Kidney (tissue), 14 donors: ENCODE data around the gene CCDC80. TPM values are rescaled to one million over a fixed set of nuclear protein-coding genes. Genes with fewer than 3 reads are reported as not detected.

Source experiments
- DNase-seq, 5 donors: peaks; one replicate each; pipeline ENCODE4 v3.0.0-alpha.2; 2013 to 2020
- FAIRE-seq: peaks from 2 replicates; lab custom pipeline; 2012; peaks lifted over from hg19 to GRCh38; lab: Jason Lieb, UNC
- H3K27ac ChIP-seq, 2 donors: one replicate each; pipeline ENCODE4 v1.7.0; 2013; ENCODE audit warnings: low read depth in 2 of 2, low read length in 2 of 2, inconsistent platforms in 1 of 2
- H3K27me3 ChIP-seq: one replicate; pipeline ENCODE4 v1.7.1; 2013; ENCODE audit warnings: low read length, inconsistent platforms; ENCODE audit not compliant: control insufficient read depth, insufficient read depth
- H3K36me3 ChIP-seq, 3 donors: one replicate each; pipeline versions ENCODE4 v1.7.0 to v1.7.1; 2013; ENCODE audit warnings: low read length in 3 of 3, control low read depth in 1 of 3, inconsistent platforms in 1 of 3; ENCODE audit not compliant: insufficient read depth in 3 of 3, control insufficient read depth in 2 of 3
- H3K4me1 ChIP-seq, 3 donors: one replicate each; pipeline versions ENCODE4 v1.7.0 to v1.7.1; 2013; ENCODE audit warnings: low read length in 3 of 3, inconsistent platforms in 1 of 3, low read depth in 1 of 3; ENCODE audit not compliant: control insufficient read depth in 2 of 3, insufficient read depth in 2 of 3
- H3K4me3 ChIP-seq, 3 donors: one replicate each; pipeline versions ENCODE4 v1.7.0 to v1.8.1; 2013; ENCODE audit warnings: low read length in 3 of 3, control low read depth in 1 of 3, inconsistent platforms in 1 of 3
- H3K9ac ChIP-seq, 3 donors: one replicate each; pipeline versions ENCODE4 v1.7.0 to v1.7.1; 2013; ENCODE audit warnings: low read length in 3 of 3, control low read depth in 1 of 3, inconsistent platforms in 1 of 3
- H3K9me3 ChIP-seq, 3 donors: one replicate each; pipeline versions ENCODE4 v1.7.0 to v1.7.1; 2013; ENCODE audit warnings: low read length in 3 of 3, control low read depth in 1 of 3, inconsistent platforms in 1 of 3; ENCODE audit not compliant: control insufficient read depth in 2 of 3, insufficient read depth in 1 of 3
- intact Hi-C: fragments of 100-400 bp; cut with DNase I; formaldehyde crosslinking; loops from one replicate; pipeline ENCODE4 v1.11.1; 2022
- polyA plus RNA-seq: library from polyadenylated mRNA; stranded (reverse); fragments of 350-450 nt; fragmentation: Illumina TruSeq; extraction: RNeasy Lipid Tissue Mini Kit (QIAGEN cat#74804); gene quantifications from one replicate; pipeline ENCODE4 v1.2.3, GENCODE V29; 2014; ENCODE audit warnings: low read depth, low replicate concordance; ENCODE audit not compliant: insufficient read depth
- total RNA-seq: library from RNA; stranded (reverse); fragmentation: NEBNext Ultra II Directional; extraction: Animal tissue kit (Norgen Biotek cat#: 25700); gene quantifications from one replicate; pipeline ENCODE4 v1.2.1, GENCODE V29; 2021
- TF ChIP-seq, protein P1 (sequence below): IDR thresholded peaks from 3 replicates; pipeline ENCODE4 v1.5.1; 2012; ENCODE audit warnings: mild to moderate bottlenecking, moderate library complexity, borderline replicate concordance; ENCODE audit not compliant: insufficient read depth; ENCODE audit errors: extremely low read depth
- donor health status: control.
- donor health status: control.
- donor health status: control.
- donor health status: control.
- donor health status: control.
- donor health status: DM: yes; HTN: yes; CAD: no.
- donor health status: Normal renal cell carcinoma (clear cell type).

Gene CCDC80
- total and polyA plus RNA-seq, 2 donors from 2014 or later: 12.0 to 57.5 TPM

DNA sequence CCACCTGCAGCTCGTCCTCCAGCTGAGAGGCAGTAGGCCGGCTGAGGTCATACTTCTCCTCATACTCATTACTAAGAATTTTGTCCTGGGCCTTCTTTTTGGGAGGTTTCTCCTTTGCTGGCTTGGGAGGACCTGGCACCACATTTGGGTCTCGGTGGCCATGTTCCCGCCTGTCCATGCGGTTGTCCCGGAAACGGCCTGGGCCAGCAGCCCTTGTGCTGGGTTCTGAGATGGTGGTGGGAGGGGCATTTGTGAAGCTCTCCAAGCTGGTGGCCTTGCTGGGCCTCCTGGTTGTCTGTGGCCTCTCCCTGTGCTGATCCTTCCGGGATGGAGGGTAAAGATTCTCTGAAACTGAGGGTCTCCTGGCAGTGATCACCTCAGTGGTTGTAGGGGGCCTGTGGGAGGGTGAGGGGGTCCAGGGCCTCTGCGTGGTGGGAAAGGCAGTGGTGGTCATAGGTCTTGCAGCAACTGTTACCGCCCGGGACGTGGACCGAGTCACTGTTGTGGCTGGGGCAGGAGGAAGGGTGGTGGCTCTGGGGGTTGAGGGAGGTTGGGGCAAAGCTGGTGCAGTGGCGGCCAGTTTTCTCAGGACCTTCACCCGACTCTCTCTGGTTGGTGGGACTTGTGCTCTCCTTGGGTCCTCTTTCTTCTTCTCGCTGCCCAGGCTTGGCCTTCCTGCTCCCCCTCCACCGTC lies 2.5 kb downstream of the CCDC80 start:
- TF ChIP-seq, protein P1, sequence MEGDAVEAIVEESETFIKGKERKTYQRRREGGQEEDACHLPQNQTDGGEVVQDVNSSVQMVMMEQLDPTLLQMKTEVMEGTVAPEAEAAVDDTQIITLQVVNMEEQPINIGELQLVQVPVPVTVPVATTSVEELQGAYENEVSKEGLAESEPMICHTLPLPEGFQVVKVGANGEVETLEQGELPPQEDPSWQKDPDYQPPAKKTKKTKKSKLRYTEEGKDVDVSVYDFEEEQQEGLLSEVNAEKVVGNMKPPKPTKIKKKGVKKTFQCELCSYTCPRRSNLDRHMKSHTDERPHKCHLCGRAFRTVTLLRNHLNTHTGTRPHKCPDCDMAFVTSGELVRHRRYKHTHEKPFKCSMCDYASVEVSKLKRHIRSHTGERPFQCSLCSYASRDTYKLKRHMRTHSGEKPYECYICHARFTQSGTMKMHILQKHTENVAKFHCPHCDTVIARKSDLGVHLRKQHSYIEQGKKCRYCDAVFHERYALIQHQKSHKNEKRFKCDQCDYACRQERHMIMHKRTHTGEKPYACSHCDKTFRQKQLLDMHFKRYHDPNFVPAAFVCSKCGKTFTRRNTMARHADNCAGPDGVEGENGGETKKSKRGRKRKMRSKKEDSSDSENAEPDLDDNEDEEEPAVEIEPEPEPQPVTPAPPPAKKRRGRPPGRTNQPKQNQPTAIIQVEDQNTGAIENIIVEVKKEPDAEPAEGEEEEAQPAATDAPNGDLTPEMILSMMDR: no peak
- no peak overlapping the region for H3K4me3 ChIP-seq
- H3K27me3 ChIP-seq: no peaks in the 10 kb centered on the region
- no peak overlapping the region for H3K9ac ChIP-seq
- no peaks in the 10 kb centered on the region for H3K36me3 ChIP-seq
- no peaks in the 10 kb centered on the region for H3K9me3 ChIP-seq
- FAIRE-seq (no peak), DNase-seq (no peak)
- intact Hi-C loops: no loop called here
- no peak overlapping the region for H3K27ac ChIP-seq
- H3K4me1 ChIP-seq: peaks cover 2 to 13% (median 7%) of the 10 kb centered on the region in 3 donors

DNA sequence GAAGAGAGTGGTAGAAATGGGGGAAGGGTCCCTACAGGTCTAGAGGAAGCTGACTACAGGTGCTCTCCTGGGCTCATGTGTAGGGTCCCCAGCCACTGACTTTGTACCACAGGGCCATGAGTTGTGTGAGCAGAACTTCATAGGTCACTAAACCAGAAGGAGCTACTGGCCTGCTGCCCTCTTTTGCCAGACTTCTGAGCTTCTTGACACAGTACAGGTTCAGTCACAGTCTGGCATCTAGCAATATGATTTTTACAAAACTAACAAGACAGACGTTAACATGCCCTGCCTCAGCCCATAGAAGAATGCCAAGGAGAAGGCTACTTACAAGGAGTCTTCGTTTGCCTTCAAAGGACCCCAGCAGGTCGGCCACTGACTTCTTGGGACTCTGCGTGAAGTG lies 3.2 kb downstream of the CCDC80 start:
- no peak overlapping the region for H3K27ac ChIP-seq

DNA sequence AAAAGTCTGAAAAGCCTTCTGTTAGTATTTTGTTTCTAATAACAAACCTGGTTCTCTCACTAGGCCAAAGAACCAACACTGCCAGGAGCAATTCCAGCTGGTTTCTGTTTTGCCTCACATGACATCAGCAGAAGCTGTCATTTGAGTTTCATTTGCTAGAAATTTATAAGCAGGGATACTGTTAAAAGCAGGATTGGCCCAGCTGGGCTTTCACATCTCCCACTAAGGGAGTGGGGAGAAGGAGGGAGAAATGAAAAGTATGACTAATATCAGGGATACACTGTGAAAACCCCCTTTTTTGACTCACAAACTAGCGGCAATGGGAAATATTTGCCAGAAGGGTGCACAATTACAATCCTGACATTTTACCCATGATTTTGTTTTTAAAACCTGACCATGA lies 5.3 kb downstream of the CCDC80 start:
- Histone ChIP-seq H3K4me1 (peaks cover 0 to 7% (median 5%) of the 10 kb centered on the region in 3 donors), H3K4me3 (no peak overlapping the region), H3K9me3 (no peaks in the 10 kb centered on the region), H3K27me3 (no peaks in the 10 kb centered on the region), H3K9ac (peak overlapping the region in 1 of 3 donors; percentile 38), H3K27ac (peak overlapping the region; percentile 66 to 67), H3K36me3 (no peaks in the 10 kb centered on the region)
- FAIRE-seq (no peak), DNase-seq (peak in 4 of 5 donors; percentile 55 to 92 (median 67))
- intact Hi-C loops: no loop called here
- TF ChIP-seq, protein P1: no peak

More for the DNA sequence above, 3.2 kb downstream of the CCDC80 start:
- no peaks in the 10 kb centered on the region for H3K9me3 ChIP-seq
- H3K9ac ChIP-seq: no peak overlapping the region
- H3K4me1 ChIP-seq: peaks cover 2 to 13% (median 7%) of the 10 kb centered on the region in 3 donors
- intact Hi-C loops: no loop called here
- FAIRE-seq (no peak), DNase-seq (no peak)
- H3K4me3 ChIP-seq: peak overlapping the region in 1 of 3 donors; percentile 20
- TF ChIP-seq, protein P1: no peak
- H3K27me3 ChIP-seq: no peaks in the 10 kb centered on the region
- H3K36me3 ChIP-seq: no peaks in the 10 kb centered on the region
